K562 (cell line): Measurements from ENCODE around the gene SLC35F4. TPM values are rescaled to one million over a fixed set of nuclear protein-coding genes. Genes with fewer than 3 reads are reported as not detected.

Experiments used
- ATAC-seq: fragments of 200-7000 bp; cut with Tn5 transposase; 3 replicates; pipeline ENCODE4 v1.9.1; 2020; ENCODE audit warnings: moderate library complexity
- BruUV-seq: library from RNA; stranded (reverse); fragments of 400-500 nt; replicated peaks from 2 replicates; lab custom pipeline; 2021; lab: Mats Ljungman, UMichigan
- CTCF ChIA-PET: fragments of 300-600 bp; formaldehyde crosslinking; extraction: SDS; loops from one replicate; lab custom pipeline; 2021; ENCODE audit warnings: low intra/inter-chr PET ratio; lab: Yijun Ruan, JAX
- POLR2A ChIA-PET: fragments of 300-600, 350-650 bp; sonication (Branson Sonifier 250); formaldehyde crosslinking; extraction: SDS; loops from one replicate; lab custom pipeline; 2021; ENCODE audit warnings: antibody characterized with exemption, inconsistent platforms; lab: Yijun Ruan, JAX
- DNase-seq, 4 experiments: peaks; one replicate each; pipeline versions ENCODE4 v3.0.0 to v3.0.0-alpha.2; 2011 to 2018; ENCODE audit warnings: low spot score in 3 of 4, mixed read lengths in 3 of 4; ENCODE audit errors: extremely low read depth in 1 of 4
- FAIRE-seq: peaks from 2 replicates; lab custom pipeline; 2011; peaks lifted over from hg19 to GRCh38; lab: Jason Lieb, UNC
- H2AFZ ChIP-seq: 2 replicates; pipeline ENCODE4 v1.6.0; 2011; ENCODE audit warnings: low read depth, low read length, control low read depth, inconsistent platforms
- H3K27ac ChIP-seq: fragments of 200-600 bp; 3 replicates; pipeline ENCODE4 v1.8.0; 2011; ENCODE audit warnings: low read depth, mild to moderate bottlenecking, control low read depth, inconsistent platforms, low read length, moderate library complexity, mixed read lengths; ENCODE audit errors: extremely low read depth
- H3K27me3 ChIP-seq, 2 experiments: fragments of 300-600 bp in 1 of 2; 2 replicates in 1 of 2; 3 replicates in 1 of 2; pipeline versions ENCODE4 v1.6.0 to v1.8.0; 2011; ENCODE audit warnings: inconsistent platforms in 2 of 2, low read length in 2 of 2, mild to moderate bottlenecking in 1 of 2, mixed read lengths in 1 of 2, moderate library complexity in 1 of 2; ENCODE audit not compliant: control insufficient read depth in 2 of 2, insufficient read depth in 2 of 2
- H3K36me3 ChIP-seq: fragments of 300-600 bp; 3 replicates; pipeline ENCODE4 v1.8.0; 2011; ENCODE audit warnings: mild to moderate bottlenecking, low read length, inconsistent platforms; ENCODE audit not compliant: control insufficient read depth, insufficient read depth
- H3K4me1 ChIP-seq, 2 experiments: fragments of 200-600 bp in 1 of 2; replicated peaks in 1 of 2; 2 replicates in 1 of 2; 3 replicates in 1 of 2; pipeline versions ENCODE4 v1.5.1 to v1.8.0; 2011; ENCODE audit warnings: inconsistent platforms in 2 of 2, low read length in 2 of 2, mild to moderate bottlenecking in 1 of 2, mixed read lengths in 1 of 2, moderate library complexity in 1 of 2; ENCODE audit not compliant: control insufficient read depth in 2 of 2, insufficient read depth in 2 of 2
- H3K4me2 ChIP-seq: 2 replicates; pipeline ENCODE4 v1.6.1; 2011; ENCODE audit warnings: low read length, control low read depth, inconsistent platforms, mixed read lengths; ENCODE audit not compliant: insufficient read depth
- H3K4me3 ChIP-seq: fragments of 200-600 bp; sonication (generic), shearing (Covaris generic); 2 replicates; pipeline ENCODE4 v1.5.1; 2016; ENCODE audit warnings: control low read depth, inconsistent platforms
- H3K79me2 ChIP-seq: fragments of 200-600 bp; 3 replicates; pipeline ENCODE4 v1.8.0; 2011; ENCODE audit warnings: low read length, inconsistent platforms; ENCODE audit not compliant: control insufficient read depth, insufficient read depth
- H3K9ac ChIP-seq, 2 experiments: 2 replicates each; pipeline versions ENCODE4 v1.6.0 to v1.6.1; 2011; ENCODE audit warnings: low read depth in 2 of 2, low read length in 2 of 2, control low read depth in 1 of 2, inconsistent platforms in 1 of 2, mild to moderate bottlenecking in 1 of 2, mixed read lengths in 1 of 2; ENCODE audit not compliant: insufficient read depth in 1 of 2
- H3K9me1 ChIP-seq: one replicate; pipeline ENCODE4 v1.6.0; 2011; ENCODE audit warnings: inconsistent platforms, mild to moderate bottlenecking, low read length, moderate library complexity; ENCODE audit not compliant: control insufficient read depth, insufficient read depth
- H3K9me3 ChIP-seq: replicated peaks from 2 replicates; pipeline ENCODE4 v1.5.1; 2011; ENCODE audit warnings: low read depth, low read length, inconsistent platforms; ENCODE audit not compliant: control insufficient read depth, insufficient read depth
- H4K20me1 ChIP-seq: replicated peaks from 2 replicates; pipeline ENCODE4 v1.6.1; 2011; ENCODE audit warnings: low read length, inconsistent platforms, mixed read lengths; ENCODE audit not compliant: control insufficient read depth, insufficient read depth
- EZH2 ChIP-seq: IDR thresholded peaks from 2 replicates; pipeline ENCODE4 v1.6.1; 2012; ENCODE audit warnings: low read depth, mild to moderate bottlenecking, inconsistent platforms, low read length, borderline replicate concordance
- MYNN ChIP-seq, 2 experiments: sonication (generic); formaldehyde crosslinking in 1 of 2; IDR thresholded peaks; 2 replicates each; pipeline versions ENCODE4 v1.5.0 to v1.6.1; 2016 to 2020; ENCODE audit warnings: antibody characterized with exemption in 1 of 2, missing genetic modification reagents in 1 of 2
- PREB ChIP-seq: sonication (generic); formaldehyde crosslinking; IDR thresholded peaks from 2 replicates; pipeline ENCODE4 v1.8.1; 2023; ENCODE audit warnings: mild to moderate bottlenecking, missing genetic modification reagents
- RNF2 ChIP-seq: sonication (generic); IDR thresholded peaks from 2 replicates; pipeline ENCODE4 v1.6.1; 2016
- TGIF2 ChIP-seq: sonication (generic); formaldehyde crosslinking; IDR thresholded peaks from 2 replicates; pipeline ENCODE4 v1.8.1; 2022; ENCODE audit warnings: mild to moderate bottlenecking, missing genetic modification reagents, moderate library complexity
- ZKSCAN8 ChIP-seq: fragments of 200-800 bp; sonication (Bioruptor generic); IDR thresholded peaks from 2 replicates; pipeline ENCODE4 v1.6.1; 2016; ENCODE audit warnings: missing genetic modification characterization, missing compliant biosample characterization
- ZNF354B ChIP-seq: fragments of 250-450 bp; sonication (Bioruptor Pico); IDR thresholded peaks from 2 replicates; pipeline ENCODE4 v1.4.0; 2020
- WGBS: fragments of 100-300 bp; shearing (Covaris generic); methylation state at CpG from one replicate; pipeline ENCODE4 v1.1.6; 2016; ENCODE audit warnings: low coverage, mixed read lengths; ENCODE audit not compliant: insufficient coverage; ENCODE audit errors: missing lambda C conversion rate; 5-methylcytosine and 5-hydroxymethylcytosine counted together
- in situ Hi-C: fragments of 300-500 bp; cut with MboI; formaldehyde crosslinking; loops from 4 replicates; pipeline ENCODE4 v1.15.0; 2018; ENCODE audit warnings: inconsistent platforms, mixed read lengths
- intact Hi-C: fragments of 100-400 bp; cut with micrococcal nuclease; formaldehyde crosslinking; loops from 2 replicates; pipeline ENCODE4 v1.14.2; 2022
- polyA plus RNA-seq, 8 experiments: library from polyadenylated mRNA; depleted of rRNA in 4 of 8; stranded (reverse) in 5 of 8; unstranded in 3 of 8; fragments of >200 nt; fragmentation: Nextera tagmentation in 2 of 8; fragmentation: Illumina TruSeq in 1 of 8; extraction: Ambion mirVana in 2 of 8; extraction: Trizol in 1 of 8; gene quantifications; 2 replicates each; pipeline versions ENCODE4 v1.2.1 to v1.2.3, GENCODE V29; 2011 to 2014; ENCODE audit warnings: inconsistent platforms in 1 of 8, missing spikeins in 1 of 8
- total RNA-seq, 7 experiments: library from RNA; depleted of rRNA in 6 of 7; stranded (reverse); fragments of >200 nt in 6 of 7; fragmentation: Illumina TruSeq in 2 of 7; extraction: Trizol in 2 of 7; gene quantifications; 2 replicates each; pipeline versions ENCODE4 v1.2.1 to v1.2.3, GENCODE V29; 2011 to 2021; ENCODE audit warnings: low replicate concordance in 1 of 7

The SLC35F4 gene
- total and polyA plus RNA-seq, 9 of the 15 experiments (the other 6 are each of a cell fraction or from before 2014, with no cell fraction given) = 0.01 TPM; not detected in 8

- no peak overlapping the region for H3K4me2 ChIP-seq
- H3K27me3 ChIP-seq = no peaks in the 10 kb centered on the region
- whole genome bisulfite sequencing = 3% methylated on average over 3 of the region's 3 CpGs
- in situ Hi-C loops = no loop called here
- no peak overlapping the region for H3K4me3 ChIP-seq
- DNase-seq (no peak), ATAC-seq (no peak), FAIRE-seq (no peak)
- no peak overlapping the region for H3K27ac ChIP-seq
- H3K4me1 ChIP-seq = no peaks in the 10 kb centered on the region
- no peaks in the 10 kb centered on the region for H4K20me1 ChIP-seq
- H2AFZ ChIP-seq = no peak overlapping the region
- H3K79me2 ChIP-seq = no peaks in the 10 kb centered on the region
- intact Hi-C loops = no loop called here
- H3K36me3 ChIP-seq = no peaks in the 10 kb centered on the region
- ChIA-PET CTCF (no interaction called here), POLR2A (no interaction called here)
- BruUV-seq = no TSS peak
- TF ChIP-seq PREB (CRISPR knock-in tag) (no peak), ZKSCAN8 (CRISPR knock-in tag) (no peak), TGIF2 (no peak), EZH2 (no peak), MYNN (IDR thresholded peaks at IDR 0.05) (no peak), MYNN (CRISPR knock-in tag; IDR thresholded peaks at IDR 0.05) (no peak), ZNF354B (CRISPR knock-in tag) (no peak), RNF2 (no peak)
- H3K9me3 ChIP-seq = no peaks in the 10 kb centered on the region
- H3K9me1 ChIP-seq = no peaks in the 10 kb centered on the region
- no peak overlapping the region for H3K9ac ChIP-seq
These were observed 209.0 kb downstream of the SLC35F4 start for GRCh38 chr14:57656853-57657252.
